B cell (primary cell): ENCODE results near the gene SAP30L.

Source experiments
- EZH2 ChIP-seq: IDR thresholded peaks from 2 replicates; pipeline ENCODE4 v1.6.1; 2012; ENCODE audit warnings: borderline replicate concordance, low read depth, mild to moderate bottlenecking, moderate library complexity, low read length; ENCODE audit not compliant: insufficient read depth, poor library complexity, severe bottlenecking
- TF ChIP-seq, protein P1 (sequence below): fragments of 200-600 bp; IDR thresholded peaks from one replicate; pipeline ENCODE4 v1.8.0; 2022; ENCODE audit warnings: antibody characterized with exemption, mild to moderate bottlenecking

DNA sequence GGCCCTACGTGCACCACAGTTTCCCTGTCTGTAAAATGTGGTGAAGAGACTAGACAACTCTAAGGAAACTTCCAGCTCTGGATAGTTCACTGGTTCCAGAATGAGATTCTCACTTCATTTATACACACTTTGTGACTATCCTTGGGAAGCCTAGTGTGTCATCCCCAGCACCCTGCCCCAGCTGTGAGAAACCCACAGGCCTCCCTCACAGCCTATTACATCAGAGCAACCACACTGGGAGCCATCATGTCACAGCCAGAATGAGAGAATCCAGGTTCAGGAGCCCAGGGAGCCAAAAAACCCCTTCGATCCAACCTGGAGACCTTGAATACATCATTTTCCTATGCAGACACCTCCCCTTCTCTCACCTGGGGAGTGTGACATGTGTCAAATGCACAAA is 53.2 kb downstream of the SAP30L start:
- TF ChIP-seq, protein P1, sequence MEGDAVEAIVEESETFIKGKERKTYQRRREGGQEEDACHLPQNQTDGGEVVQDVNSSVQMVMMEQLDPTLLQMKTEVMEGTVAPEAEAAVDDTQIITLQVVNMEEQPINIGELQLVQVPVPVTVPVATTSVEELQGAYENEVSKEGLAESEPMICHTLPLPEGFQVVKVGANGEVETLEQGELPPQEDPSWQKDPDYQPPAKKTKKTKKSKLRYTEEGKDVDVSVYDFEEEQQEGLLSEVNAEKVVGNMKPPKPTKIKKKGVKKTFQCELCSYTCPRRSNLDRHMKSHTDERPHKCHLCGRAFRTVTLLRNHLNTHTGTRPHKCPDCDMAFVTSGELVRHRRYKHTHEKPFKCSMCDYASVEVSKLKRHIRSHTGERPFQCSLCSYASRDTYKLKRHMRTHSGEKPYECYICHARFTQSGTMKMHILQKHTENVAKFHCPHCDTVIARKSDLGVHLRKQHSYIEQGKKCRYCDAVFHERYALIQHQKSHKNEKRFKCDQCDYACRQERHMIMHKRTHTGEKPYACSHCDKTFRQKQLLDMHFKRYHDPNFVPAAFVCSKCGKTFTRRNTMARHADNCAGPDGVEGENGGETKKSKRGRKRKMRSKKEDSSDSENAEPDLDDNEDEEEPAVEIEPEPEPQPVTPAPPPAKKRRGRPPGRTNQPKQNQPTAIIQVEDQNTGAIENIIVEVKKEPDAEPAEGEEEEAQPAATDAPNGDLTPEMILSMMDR, result no peak
- TF ChIP-seq EZH2, result no peak
